Tibial nerve (tissue), 4 donors: ENCODE results near the gene MBP.

Source experiments
- EP300 ChIP-seq, 2 donors: sonication (generic); formaldehyde crosslinking; IDR thresholded peaks; one replicate each; pipeline ENCODE4 v1.6.1; 2017; ENCODE audit warnings: antibody characterized with exemption in 2 of 2, mild to moderate bottlenecking in 1 of 2
- POLR2A ChIP-seq, 2 donors: fragments of 450-650 bp; IDR thresholded peaks; one replicate each; pipeline ENCODE4 v1.6.1; 2017; ENCODE audit warnings: antibody characterized with exemption in 2 of 2, mild to moderate bottlenecking in 2 of 2, moderate library complexity in 2 of 2
- TF ChIP-seq, protein P1 (sequence below), 5 experiments: fragments of 200-600 bp in 3 of 5; fragments of 450-650 bp in 2 of 5; sonication (generic) in 3 of 5; IDR thresholded peaks; one replicate each; pipeline ENCODE4 v1.5.1; 2016 to 2019; ENCODE audit warnings: antibody characterized with exemption in 5 of 5, mild to moderate bottlenecking in 3 of 5, moderate library complexity in 2 of 5

DNA sequence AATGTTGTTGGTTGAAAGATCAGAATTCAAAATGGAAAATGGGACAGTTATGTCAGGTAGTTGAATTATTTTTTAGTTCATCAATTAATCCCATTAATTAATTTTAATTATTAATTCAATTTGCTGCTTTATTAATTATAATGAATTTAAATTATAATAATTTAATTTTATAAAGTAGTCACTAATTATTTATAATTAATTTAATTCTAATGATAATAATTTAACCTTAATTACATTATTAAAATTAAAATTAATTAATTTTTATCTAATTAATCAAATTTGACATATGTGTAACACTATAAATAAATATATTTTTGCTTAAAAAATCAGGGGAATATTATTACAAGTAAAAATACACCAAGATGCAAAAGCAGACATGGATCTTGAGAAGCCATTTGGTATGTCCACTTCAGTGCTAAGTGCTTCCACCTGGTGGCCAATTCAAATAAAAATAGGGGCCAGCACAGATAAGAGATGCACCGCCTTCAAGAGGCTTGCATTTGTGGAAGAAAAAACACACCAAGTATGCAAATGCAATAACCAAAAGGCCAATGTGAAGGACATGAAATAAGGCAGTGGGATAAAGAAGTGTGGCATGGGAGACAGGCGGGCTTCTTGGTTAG, 73.2 kb downstream of the MBP start:
- TF ChIP-seq, protein P1, sequence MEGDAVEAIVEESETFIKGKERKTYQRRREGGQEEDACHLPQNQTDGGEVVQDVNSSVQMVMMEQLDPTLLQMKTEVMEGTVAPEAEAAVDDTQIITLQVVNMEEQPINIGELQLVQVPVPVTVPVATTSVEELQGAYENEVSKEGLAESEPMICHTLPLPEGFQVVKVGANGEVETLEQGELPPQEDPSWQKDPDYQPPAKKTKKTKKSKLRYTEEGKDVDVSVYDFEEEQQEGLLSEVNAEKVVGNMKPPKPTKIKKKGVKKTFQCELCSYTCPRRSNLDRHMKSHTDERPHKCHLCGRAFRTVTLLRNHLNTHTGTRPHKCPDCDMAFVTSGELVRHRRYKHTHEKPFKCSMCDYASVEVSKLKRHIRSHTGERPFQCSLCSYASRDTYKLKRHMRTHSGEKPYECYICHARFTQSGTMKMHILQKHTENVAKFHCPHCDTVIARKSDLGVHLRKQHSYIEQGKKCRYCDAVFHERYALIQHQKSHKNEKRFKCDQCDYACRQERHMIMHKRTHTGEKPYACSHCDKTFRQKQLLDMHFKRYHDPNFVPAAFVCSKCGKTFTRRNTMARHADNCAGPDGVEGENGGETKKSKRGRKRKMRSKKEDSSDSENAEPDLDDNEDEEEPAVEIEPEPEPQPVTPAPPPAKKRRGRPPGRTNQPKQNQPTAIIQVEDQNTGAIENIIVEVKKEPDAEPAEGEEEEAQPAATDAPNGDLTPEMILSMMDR (IDR thresholded peaks at IDR 0.05) = peak; percentile 47 to 64 (median 56)
- TF ChIP-seq EP300 (IDR thresholded peaks at IDR 0.05) (no peak), POLR2A (IDR thresholded peaks at IDR 0.05) (no peak)
